Right forelimb (tissue), 1 donor: ENCODE measurements around the gene ARHGAP4.
A peak's percentile ranks its signal among the peaks of the same experiment; 100 is the strongest.

Source experiments
- DNase-seq: peaks from one replicate; pipeline ENCODE4 v3.0.0-alpha.2; 2018

ARHGAP4 gene

DNA sequence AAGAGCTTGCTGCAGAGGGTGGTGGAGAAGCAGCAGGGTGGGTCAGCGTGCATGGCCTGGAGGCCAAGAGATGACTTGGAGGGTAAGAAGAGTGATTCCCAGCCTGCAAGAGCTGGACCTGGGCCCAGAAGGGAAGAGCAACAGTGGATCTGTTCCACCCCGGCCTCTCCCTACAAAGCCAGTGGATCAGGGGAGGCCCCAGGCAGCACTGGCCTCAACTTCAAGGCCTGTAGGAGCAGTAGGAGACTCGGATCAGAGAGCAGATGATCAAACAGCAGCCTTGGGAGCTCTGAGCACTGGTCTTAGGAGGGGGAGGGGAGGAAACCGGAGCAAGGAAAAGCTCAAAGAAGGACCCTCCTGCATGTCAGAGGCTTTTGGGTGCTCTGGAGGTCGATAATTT, 47.7 kb downstream of the ARHGAP4 start:
- no peak for DNase-seq

DNA sequence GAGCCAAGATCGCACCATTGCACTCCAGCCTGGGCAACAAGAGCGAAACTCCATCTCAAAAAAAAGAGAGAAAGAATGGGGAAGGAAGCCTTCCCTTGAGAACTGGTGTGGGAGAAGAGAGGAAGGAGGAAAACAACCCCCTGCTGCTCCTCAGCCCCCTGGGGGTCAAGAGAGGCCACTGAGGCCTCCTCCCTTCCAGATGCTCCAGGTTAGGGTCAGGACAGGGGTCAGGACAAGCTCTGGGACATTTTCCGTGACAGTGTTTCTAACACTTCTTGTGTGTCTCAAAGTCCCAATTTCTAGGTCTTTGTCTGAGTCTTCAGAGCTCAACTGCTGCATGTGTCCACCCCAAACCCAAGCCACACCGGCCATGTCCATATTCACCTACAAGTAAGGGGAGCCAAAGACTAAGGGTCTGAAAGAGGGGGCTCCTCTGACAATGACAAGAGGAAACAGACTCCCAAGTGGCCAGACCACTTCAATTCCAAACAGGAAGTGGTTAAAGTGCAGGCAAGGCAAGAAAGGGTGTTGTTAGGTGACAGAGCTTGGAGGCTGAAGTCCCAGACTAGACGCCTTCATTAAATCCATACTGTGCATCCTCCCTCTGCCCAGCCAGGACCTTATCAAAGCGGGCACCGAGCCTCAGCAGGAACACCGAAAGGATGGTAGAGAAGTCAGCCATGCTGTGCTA, 48.3 kb downstream of the ARHGAP4 start:
- DNase-seq, result no peak

DNA sequence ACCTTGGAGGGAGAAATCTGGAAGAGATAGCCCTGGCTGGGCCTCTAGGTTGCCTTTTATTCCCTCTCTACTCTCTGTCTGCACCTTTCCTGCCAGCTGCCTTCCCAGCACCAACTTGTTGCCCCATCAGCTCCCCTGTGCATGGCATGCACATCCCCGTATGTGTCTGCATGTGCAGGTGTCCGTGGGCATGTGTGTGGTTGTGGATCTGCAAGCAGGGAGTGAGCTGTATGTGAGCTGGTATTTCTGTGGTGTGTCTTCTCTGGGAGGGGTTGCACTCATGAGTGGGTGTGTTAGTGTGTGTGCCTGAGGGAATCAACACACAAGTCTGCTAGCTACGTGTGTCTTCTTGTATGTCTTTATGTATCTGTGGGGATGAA, 50.0 kb downstream of the ARHGAP4 start:
- no peak for DNase-seq

DNA sequence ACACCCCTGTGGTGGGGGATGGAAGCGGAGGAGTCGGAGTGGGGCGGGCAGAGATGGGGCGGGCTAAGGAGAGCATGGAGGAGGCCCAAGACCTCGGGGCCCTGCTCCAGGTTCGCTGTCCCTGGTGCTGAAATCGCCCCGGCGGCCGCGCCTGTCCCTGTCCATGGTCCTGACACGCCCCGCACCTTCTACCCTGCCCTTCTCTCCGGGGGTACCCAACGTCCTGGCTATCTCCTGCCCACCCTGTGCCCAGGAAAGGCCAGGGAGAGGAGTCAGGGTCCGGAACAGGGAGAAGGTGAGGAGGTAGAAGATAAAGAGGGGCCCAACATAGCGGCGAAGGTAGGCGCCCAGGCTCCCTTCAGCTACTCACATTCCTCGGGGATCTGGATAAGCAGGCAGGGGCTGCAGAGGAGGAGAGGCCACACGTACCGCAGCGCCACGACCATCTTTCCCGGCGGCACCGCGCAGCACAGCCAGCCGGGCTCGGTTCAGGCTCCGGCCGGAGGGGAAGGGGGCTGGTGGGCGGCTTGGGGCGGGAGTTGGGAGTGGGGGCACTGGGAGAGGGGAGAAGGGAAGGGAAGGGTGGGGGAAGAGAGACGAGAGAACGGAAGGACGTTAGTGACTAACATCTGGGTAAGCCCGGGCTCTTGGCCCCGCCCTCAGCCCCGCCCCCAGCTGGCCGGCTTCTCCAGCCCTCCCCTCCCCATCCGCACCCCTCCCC, 50.5 kb downstream of the ARHGAP4 start:
- peak; percentile 85 for DNase-seq

DNA sequence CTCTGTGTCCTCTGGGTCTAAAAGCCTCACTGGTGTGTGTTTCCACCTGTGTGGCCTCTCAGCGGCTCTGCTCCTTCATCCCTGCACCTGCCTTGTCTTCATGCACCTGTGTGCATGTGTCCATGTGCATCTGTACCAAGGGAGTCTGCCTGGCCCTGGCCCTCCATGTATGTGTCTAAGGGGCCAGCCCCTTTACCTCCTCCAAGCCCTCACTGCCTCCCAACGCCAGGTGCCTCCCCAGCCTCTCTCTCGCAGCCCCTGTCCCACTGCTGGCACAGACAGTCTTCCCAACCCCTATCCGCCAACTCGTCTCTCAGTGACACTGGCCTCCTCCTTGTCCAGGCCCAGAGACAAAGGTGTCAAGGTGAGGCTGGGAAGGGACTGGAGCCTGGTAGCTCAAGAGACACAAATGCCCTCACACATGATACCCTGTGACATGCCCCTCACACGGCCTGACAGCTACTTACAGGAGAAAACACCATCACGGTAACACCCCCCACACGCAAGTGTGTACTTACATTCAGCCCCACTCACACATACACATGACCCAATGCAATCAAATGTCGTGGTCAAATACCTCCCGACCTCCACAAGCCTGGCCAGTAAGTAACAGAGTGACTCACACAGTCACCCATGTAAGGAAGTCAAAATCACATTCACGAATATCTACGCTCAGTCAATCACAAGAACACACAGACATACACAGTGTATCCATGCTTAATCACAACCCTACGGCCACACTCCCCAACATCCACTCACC, 51.5 kb downstream of the ARHGAP4 start:
- DNase-seq, result no peak

DNA sequence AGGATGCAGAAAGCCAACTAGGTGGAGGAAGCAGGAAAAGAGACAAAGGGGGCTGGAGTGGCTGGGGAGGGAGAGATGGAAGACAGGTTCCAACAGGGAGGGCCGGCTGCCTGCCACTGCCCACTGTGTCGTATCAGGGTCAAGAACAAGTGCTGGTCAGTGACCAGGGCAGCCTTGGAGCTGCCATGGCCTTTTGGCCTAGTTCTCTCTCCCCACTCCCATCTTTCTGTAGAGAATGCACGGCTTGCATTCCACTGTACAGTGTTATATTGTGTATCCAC, 52.0 kb downstream of the ARHGAP4 start:
- DNase-seq, result no peak

DNA sequence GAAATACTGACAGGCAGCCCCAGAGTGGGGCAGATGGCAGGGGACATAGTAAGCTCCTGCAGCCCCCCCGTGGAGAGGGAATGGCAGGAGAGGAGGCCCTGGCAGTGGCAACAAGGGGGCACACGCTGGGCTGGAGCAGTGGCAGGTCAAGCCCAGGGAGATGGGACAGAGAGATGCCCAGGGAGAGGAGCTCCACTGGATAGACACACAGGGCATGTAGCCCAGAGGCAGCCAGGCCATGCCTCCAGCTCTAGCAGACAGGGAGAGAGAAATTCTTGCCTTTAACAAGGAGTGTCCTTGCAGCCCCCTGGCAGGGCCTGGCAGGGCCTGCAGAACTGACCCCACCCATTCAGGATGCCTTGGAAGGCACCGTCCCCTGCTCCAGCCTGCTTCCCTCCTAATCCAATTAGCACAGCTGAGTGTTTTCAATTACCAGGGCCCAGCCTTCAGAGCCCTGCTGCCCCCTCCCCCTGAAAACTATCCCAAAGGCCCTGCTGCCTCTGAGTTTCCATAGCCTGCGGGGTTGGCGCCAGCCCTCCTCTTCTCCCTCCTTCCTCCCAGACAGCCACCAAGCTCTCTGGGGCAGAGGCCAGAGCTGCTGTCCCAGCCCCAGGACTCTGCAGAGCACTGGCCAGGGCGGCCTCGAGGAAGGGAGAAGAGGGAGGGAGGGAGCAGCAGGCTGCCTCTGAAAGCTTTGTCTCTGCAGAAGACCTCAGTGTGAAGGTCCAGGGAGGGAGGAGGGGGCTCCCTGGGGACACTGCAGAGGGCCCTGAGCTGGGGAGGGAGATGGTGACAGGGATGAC, 52.6 kb downstream of the ARHGAP4 start:
- no peak for DNase-seq

DNA sequence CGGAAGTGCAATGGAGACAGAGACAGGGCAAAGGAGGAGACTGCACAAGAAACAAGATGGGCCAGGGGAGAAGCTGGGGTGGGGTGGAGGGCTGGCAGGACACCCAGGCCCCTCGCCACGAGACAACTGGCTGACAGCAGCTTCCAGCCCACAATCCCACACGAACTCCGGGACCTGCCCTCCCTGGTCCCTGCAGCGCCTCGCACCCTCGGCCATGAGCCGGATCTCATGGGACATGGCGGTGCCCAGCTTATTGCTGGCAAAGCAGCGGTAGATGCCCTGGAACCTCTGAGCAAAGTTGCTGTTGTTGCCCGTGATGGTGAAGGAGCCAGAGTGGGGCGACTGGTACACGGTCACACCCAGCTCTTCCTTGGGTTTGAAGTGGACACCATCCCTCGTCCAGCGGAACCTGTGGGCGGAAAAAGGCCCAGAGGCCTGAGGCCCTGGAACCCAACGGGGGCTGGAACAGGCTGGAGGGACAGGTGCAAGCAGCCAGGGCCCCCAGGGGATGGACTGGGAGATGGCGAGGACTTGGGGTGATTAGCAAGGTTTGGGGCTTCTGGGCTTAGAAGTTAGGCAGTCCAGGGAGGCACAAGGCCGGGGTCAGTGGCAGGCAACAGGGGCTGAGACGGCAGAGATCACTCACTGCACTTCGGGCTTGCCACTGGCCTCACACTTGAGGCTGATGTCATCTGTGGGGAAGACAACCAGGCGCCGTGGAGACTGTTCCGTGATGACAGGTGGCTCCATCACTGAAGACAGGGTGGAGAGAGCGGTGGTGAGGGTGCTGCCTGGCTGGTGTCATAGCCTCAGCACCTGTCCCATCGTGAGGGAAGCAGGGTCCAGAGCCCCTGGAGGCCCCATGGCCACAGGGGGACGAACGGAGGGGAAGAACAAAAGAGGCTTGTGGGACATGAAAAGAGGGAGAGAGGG, 53.9 kb downstream of the ARHGAP4 start:
- no peak for DNase-seq

DNA sequence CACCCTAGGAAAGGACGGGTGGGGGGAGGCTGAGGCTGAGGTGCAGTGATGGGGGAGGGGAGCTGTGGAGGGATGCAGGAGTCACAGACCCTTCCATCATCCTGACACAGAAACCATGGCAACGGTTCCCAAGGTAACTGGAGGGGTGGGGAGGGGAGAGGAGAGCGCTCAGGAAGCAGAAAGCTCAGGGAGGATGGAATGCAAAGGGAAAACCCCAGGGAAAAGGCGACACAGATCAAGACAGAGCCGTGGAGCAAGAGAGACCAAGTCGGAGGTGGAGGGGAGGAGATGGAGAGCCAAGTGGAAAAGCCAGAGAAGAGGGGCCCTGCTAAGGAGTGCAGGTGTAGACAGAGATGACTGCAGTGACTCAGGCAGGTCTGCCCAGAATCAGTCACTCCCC, 54.6 kb downstream of the ARHGAP4 start:
- DNase-seq, result no peak

DNA sequence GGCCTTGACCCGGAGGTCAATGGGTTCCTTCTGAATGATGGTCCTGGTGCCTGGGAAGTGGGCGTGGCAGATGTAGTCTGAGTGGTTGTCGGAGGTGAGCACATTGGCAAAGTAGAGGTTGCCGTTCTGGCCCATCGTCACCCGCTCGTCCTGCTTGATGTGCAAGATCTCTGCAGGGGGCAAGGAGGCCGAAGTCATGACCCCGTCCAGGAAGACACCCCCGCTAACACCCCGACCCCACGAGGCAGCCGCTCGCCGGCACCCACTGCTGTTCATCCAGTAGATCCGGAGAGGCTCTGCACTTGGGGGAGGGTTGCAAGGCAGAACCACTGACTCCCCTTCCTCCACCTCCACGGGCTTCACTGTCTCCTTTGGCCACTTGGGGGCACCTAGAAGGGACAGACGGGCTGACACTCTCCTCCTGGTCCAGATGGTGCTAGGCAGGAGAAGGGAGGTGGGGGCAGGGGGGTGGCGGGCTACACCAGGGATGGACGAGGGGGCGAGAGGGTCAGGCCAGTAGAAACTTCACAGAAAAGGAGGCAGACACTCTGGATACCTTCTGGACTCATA, 55.2 kb downstream of the ARHGAP4 start:
- DNase-seq, result no peak

DNA sequence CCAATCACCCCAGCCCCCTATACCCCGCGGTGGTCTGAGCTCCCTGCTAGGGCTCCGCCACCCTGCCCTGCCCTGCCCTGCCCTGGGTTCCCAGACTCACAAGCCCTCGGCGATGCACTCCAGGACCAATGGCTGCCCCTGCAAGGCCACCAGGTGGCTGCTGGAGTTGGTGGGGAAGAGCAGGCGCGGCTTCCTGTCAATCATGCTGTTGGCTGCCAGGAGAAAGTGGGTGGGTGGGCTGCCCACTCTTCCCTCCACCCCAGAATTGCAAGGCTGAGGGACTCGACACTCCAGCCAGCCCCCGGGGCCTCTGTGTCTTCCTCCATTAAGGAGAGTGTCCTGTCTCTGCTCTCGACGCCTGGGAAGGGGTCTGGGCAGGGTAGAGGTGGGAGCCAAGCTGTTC, 55.8 kb downstream of the ARHGAP4 start:
- no peak for DNase-seq

DNA sequence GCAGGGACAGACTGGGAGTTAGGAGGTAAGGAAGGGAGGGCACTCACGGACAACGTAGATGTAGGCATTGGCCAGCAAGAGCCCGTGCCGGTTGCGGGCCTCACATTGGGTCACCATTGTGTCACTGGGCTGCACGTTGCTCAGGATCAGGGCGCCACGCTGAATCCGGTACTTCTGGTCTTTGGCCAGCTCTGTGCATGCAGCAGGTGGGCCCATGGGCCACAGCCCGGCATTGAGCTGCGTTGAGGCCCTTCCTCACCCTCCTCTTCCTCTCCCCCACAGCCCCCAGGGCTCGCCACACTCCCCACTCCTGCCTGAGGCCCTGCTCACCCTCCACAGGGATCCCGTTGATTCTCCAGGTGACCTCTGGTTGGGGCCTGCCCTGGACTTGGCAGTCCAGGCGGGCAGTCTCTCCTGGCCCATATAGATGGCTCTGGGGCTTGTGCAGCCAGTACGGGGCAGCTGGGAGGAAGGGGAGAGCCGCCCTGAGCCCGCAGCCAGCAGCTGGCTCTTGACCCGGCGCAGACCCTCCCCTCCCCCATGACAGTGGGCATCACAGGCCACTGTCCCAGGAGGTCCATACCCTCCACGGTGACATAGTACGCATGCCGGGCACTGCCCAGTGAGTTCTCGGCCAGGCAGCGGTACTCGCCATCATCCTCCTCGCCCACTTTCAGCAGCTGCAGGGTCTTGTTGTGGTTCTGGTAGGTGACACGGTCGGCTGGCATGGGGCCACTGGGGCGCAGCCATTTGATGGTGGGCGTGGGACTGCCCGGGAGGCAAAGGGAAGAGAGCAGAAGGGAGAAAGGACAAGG, 56.4 kb downstream of the ARHGAP4 start:
- DNase-seq, result no peak

DNA sequence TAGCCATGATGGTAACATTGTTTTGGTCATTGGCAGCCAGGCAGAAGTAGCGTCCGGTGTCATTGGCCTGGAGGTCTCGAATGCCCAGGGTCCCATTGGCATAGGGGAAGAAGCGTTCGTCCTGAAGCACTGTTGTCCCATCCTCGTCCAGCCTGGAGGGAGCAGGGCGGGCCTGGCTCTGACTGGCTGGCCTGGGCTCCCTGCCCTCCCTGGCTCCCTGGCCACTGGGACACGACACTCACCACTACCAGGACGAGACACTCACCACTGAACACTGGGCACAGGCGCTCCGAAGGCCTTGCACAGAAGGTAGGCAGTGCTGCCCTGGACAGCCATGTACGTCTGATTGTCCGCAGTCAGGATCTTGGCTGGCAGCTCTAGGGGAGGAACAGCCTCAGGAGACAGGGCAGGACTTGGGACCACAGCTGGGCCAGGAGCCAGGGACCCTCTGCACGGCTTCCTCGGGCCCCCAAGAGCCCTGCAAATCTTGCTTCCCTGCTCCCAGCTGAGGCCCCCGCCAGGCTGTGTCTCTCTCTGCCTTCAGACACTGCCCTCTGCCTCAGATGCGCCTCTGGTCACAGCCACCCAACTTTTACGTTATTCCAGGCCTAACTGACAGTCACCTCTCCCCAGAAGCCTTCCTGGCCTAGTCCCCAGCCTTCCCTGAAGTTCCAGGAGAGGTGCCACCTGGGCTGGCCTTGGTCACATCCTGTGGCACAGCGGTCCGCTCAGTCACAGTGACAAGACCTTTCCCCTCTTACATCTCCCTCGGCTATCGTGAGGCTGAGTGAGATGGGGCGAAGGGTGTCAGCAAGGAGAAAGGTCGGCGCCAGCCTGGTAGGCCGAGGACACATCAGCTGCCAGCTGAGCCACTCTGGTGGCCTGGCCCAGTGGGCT, 57.2 kb downstream of the ARHGAP4 start:
- DNase-seq, result no peak

DNA sequence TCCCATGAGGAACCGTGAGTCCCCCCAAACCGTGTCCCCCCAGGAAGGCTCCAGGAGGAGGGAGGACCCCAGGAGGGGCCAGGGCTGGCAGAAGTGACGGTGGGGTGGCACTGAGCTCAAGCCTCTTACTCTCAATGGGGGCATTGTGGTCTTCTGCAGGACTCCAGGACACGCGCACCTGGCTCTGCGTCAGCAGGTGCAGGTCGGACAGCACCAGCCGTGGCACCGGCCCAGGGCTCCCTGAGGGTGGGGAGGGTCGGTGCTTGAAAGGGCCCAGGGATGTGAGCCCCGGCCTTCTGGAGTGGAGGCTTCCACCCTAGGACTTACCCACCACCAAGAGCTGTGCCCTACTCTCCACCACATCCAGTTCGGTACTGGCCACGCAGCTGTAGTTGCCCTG, 58.4 kb downstream of the ARHGAP4 start:
- no peak for DNase-seq

DNA sequence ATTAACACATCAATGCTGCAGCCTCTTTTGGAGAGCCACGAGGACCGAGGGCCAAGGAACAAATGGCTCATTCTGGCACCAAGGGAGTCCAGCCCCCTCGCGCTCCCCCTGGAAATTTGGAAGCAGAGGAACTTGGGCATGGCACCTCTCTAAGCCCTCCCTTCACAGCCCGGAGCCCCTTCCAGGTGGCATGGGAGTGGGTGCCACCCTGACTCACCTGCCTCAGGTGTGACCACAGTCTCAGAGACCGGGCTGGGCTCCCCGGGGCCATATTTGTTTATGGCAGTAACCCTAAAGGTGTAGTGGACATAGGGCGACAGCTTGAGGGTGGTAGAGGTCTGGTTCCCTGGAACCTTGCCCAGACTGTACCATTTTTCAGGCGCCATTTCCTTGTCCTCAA, 58.9 kb downstream of the ARHGAP4 start:
- DNase-seq, result no peak

DNA sequence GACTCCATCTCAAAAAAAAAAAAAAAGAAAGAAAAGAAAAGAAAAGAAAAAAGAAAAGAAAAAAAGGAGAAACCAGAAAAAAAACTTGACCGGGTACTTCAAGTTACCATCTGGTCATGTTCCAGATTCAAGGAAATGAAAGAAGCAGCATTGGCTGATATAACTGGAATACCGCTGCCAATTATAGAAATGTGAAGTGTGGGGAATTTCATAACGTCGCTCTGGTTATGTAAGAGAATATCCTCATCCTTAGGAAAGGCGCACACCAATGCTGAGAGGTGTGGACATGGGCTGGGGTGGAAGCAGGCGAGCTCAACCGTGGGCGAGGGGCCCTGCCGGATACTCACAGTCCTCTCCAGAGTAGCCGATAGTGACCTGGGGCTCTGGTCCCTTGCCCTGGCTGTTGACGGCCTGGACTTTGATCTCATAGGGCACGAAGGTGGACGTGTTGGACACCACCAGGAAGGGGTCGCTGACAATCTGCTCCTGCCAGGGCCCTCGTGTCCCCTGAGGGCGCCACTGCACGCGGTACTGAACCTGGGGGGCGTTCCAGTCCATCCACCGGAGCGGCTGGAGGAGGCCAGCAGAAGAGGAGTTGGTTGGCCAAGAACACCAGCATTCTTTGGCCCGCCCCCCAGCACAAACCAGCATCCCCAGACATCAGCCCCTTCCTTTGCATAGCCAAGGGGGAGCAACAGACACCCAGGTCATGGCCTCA, 59.6 kb downstream of the ARHGAP4 start:
- DNase-seq, result no peak

DNA sequence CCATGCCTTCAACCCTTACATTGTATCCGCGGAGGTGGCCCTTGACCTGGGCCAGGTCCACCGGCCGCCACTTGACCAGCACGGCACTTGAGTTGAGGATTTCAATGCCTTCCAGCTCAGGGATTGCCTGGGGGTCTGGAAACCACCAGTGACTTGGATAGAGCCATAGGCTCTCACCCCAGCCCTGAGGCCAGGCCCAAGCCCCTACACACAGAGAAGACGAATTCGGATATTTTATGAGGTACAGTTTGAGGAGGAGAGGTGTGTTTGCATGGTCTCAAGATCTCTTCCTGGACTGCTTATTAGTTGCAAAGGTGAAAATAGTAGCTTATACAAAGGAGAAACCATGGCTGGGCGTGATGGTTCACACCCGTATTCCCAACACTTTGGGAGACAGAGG, 60.4 kb downstream of the ARHGAP4 start:
- DNase-seq, result no peak

DNA sequence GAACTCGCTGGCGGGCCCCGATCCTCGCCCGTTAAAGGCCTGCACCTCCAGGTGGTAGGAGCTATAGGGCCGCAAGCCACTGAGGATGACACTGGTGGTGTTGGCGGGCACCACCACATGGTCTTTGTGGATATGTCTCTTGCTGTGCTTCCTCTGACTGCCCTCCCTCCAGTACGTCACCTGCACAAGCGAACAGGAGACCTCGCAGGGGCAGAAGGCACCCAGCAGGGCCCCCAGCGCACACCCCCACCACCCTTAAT, 60.8 kb downstream of the ARHGAP4 start:
- DNase-seq, result no peak

DNA sequence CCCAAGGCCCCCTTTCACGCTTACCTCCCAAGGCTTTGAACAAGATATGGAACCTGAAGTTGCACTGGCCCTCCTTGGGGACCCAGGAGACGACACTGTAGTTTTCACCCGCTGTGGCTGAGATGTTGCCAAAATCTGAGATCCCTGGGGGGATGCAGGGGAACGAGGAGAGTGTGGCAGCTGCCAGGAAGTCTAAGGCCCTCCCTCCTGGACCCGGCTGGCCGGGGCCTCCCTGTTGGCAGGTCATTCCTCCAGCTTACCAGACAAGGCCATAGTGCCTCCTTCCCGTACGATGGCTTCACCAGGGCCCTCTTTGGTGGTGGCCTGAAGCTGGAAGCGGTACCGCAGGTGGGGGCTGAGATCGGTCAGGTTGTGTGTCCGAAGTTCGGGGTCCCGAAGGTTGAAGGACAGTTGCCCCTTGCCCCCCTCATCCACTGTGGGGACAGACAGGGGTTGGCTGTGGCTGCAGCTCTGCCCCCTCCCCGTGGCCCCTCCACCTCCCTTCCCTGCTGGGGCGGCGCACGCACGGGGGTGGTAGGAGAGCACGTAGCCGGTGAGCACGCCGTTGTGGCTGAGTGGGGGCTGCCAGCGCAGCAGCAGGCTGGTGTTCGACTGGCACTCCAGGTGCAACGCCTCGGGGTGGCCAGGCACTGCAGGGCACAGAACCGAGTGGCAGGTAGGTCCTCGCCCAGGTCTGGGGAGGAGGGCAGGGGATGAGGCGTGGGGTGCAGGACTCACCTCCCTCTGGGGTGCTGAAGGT, 61.3 kb downstream of the ARHGAP4 start:
- no peak for DNase-seq
